Fibroblast of pulmonary artery (primary cell): Measurements from ENCODE around the gene SIGLEC1.

ENCODE experiments used
- DNase-seq: peaks from one replicate; pipeline ENCODE4 v3.0.0-alpha.2; 2010; ENCODE audit warnings: low read depth
- H3K4me3 ChIP-seq: replicated peaks from 2 replicates; pipeline ENCODE4 v1.5.1; 2011; ENCODE audit warnings: low read depth, mild to moderate bottlenecking, control low read depth, low read length, moderate library complexity
- CTCF ChIP-seq: IDR thresholded peaks from 2 replicates; pipeline ENCODE4 v1.5.1; 2011; ENCODE audit warnings: mild to moderate bottlenecking, control low read depth, low read length, inconsistent platforms; ENCODE audit errors: missing control alignments

Gene SIGLEC1

GRCh38 chr20:3696200-3696599, 16.2 kb downstream of the SIGLEC1 start:
- peak; percentile 53 for TF ChIP-seq CTCF
- DNase-seq: no peak
- H3K4me3 ChIP-seq: no peak overlapping the region

GRCh38 chr20:3694864-3695263, 17.5 kb downstream of the SIGLEC1 start:
- no peak for TF ChIP-seq CTCF
- H3K4me3 ChIP-seq: no peak overlapping the region
- no peak for DNase-seq

- no peak for TF ChIP-seq CTCF
- no peak overlapping the region for H3K4me3 ChIP-seq
- no peak for DNase-seq
Observed at GRCh38 chr20:3693376-3693775, 19.0 kb downstream of the SIGLEC1 start.

GRCh38 chr20:3692706-3693294, 19.6 kb downstream of the SIGLEC1 start:
- DNase-seq: no peak
- no peak for TF ChIP-seq CTCF
- no peak overlapping the region for H3K4me3 ChIP-seq

- DNase-seq: no peak
- TF ChIP-seq CTCF: no peak
Observed at GRCh38 chr20:3691897-3692296, 20.5 kb downstream of the SIGLEC1 start.

GRCh38 chr20:3691306-3691705, 21.1 kb downstream of the SIGLEC1 start:
- TF ChIP-seq CTCF: no peak
- no peak overlapping the region for H3K4me3 ChIP-seq
- no peak for DNase-seq

More at GRCh38 chr20:3691897-3692296, 20.5 kb downstream of the SIGLEC1 start:
- H3K4me3 ChIP-seq: no peak overlapping the region

- no peak for DNase-seq
- no peak for TF ChIP-seq CTCF
- H3K4me3 ChIP-seq: no peak overlapping the region
Observed at GRCh38 chr20:3690413-3690812, 22.0 kb downstream of the SIGLEC1 start.
